GM18519 (cell line): ENCODE results near the gene TEDC2.
"Not testable (repeated sequence)": the region's sequence is repeated elsewhere in the genome, so short reads cannot be mapped to it uniquely, and the experiment has no call there.

Experiments used
- ATAC-seq: cut with Tn5 transposase; IDR thresholded peaks from one replicate; pipeline ENCODE4 v1.9.1; 2021; ENCODE audit warnings: mild to moderate bottlenecking, moderate library complexity; ENCODE audit not compliant: unreplicated experiment, low FRiP score

Gene TEDC2

GRCh38 chr16:2437032-2437790 is 22.7 kb upstream of the TEDC2 start:
- ATAC-seq, result no peak

- ATAC-seq, result no peak
Measured at GRCh38 chr16:2438121-2438520, 21.8 kb upstream of the TEDC2 start.

DNA sequence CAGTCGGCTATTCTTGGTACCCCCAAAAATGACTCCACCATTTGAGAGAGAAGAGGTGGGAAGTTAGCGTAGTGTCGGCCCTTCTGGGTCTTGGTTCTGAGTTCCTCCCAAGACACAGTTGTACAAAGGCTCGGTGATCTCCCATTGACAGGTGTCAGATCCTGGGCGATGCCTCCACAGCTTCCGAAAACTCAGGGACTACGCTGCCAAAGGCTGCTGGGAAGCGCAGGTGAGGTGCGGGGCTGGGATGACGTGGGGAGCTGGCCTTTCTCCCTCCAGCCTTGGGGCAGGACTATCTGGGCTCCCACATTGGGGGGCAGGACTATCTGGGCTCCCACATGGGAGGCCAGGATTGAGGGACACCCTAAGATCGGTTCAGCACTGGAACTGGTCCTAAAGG is 20.3 kb upstream of the TEDC2 start:
- no peak for ATAC-seq

GRCh38 chr16:2441143-2441804 is 18.6 kb upstream of the TEDC2 start:
- not testable (repeated sequence) for ATAC-seq

GRCh38 chr16:2443555-2443954 is 16.4 kb upstream of the TEDC2 start:
- no peak for ATAC-seq

DNA sequence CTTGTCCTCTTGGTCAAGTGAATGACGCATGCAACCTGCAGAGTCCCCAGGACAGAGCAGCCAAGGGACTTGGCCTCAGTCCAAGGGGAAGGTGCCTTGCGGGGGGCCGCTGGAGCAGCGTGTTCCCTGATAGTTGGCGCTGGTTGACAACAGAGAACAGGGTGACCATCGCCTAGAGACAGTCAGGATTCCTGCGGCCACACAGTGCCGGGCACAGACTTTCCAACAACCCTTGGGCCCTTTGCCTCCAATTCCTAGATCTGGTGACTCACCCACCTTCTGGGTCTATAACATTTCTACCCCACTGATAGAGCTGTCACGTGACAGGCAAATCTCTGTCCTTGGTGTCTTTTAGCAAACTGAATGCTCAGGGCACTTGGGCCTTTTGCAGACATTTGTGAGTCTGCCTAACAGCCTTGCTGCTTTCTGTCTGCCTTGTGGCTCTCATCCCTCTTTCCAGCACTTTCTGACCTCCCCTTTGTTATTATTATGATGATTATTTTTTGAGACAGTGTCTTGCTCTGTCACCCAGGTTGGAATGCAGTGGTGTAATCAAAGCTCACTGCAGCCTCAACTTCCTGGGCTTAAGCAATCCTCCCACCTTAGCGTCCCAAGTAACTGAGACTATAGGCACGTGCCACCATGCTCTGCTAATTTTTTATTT is 11.9 kb upstream of the TEDC2 start:
- no peak for ATAC-seq

DNA sequence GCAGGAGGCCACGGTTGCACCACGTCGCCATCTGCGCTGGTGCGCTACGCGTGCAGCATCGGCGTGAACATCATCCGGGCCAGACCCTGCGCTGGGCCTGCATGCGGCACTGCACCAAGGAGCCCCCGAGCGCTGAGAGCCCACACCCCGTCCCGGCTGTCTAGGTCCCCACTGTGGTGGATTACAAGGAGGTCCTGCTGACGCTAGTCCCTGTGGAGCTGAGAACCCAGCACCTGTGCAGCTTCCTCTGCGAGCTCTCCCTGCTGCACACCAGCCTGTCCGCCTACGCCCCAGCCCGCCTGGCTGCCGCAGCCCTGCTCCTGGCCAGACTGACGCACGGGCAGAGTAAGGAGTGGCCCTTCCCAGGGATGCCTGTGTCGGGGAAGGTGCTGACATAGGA is 10.8 kb upstream of the TEDC2 start:
- no peak for ATAC-seq

- no peak for ATAC-seq
Measured at GRCh38 chr16:2450535-2450934, 9.4 kb upstream of the TEDC2 start.

DNA sequence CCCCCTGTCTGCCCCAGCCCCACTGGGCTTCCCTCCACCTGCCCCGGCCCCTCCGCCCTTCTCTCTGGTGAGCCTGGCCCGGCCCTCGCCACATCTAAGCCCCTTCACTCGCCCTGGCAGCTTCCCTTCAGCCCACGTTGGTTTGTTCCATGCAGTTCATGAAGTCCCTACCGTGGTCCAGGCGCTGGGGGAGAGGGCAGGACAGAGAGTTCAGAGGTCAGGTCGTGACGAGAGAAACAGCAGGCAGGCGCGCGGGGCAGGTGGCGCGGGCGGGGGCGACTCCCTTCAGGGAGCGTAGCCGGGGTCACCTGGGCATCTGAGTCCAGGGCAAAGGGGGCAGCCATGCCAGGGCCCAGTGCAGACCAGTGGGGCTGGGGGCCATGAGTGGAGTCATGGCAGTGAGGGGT is 8.9 kb upstream of the TEDC2 start:
- no peak for ATAC-seq

- no peak for ATAC-seq
Measured at GRCh38 chr16:2451851-2452320, 8.0 kb upstream of the TEDC2 start.

DNA sequence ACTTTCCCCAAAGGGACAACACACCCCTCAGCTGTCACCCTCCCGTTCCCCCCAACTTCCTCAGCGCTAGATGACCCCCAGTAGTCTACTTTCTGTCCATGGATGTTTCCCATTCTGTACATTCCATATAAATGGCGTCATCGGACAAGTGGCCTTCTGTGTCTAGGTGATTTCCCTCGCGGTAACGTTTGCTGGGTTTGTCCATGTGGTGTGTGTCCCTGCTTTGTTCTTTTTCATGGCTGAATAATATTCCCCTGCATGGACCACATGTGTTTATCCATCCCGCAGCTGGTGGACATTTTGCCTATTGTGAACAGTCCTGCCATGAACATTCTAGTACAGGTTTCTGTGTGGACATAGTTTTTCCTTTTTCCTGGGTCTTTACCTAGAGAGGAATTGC is 7.3 kb upstream of the TEDC2 start:
- ATAC-seq, result no peak

- ATAC-seq, result no peak
Measured at GRCh38 chr16:2455081-2455845, 4.6 kb upstream of the TEDC2 start.

DNA sequence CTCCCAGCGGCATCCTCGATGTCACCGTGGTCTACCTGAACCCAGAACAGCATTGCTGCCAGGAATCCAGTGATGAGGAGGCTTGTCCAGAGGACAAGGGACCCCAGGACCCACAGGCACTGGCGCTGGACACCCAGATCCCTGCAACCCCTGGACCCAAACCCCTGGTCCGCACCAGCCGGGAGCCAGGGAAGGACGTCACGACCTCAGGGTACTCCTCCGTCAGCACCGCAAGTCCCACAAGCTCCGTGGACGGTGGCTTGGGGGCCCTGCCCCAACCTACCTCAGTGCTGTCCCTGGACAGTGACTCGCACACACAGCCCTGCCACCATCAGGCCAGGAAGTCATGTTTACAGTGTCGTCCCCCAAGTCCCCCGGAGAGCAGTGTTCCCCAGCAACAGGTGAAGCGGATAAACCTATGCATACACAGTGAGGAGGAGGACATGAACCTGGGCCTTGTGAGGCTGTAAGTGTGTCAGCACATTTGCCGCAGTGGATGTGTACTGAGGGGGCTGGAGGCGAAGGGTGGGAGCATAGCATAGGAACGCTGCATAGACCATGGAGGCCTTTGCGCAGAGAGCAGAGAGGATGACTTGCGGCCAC is 3.3 kb upstream of the TEDC2 start:
- no peak for ATAC-seq

DNA sequence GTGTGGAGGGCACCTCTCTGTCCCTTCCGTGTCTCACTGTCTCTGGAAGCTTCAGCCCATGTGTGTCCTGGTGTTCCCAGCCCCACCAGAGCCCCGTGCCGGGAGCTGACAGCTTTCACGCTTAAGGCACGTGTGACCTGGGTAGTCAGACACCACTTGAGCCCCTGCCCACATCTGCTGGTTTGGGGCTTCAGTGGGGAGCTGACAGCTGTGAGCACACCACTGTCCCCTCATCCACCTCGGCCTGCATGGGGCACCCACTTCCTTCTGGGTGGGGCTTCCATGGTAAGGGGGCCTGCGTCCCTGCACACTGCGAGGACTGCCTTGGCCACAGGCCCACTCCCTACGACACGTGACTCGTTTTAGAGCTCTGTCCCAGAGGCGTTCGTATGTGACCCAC is 2.6 kb upstream of the TEDC2 start:
- no peak for ATAC-seq

- no peak for ATAC-seq
Measured at GRCh38 chr16:2457946-2458345, 2.0 kb upstream of the TEDC2 start.

GRCh38 chr16:2458887-2459646 is 842 bp upstream of the TEDC2 start:
- no peak for ATAC-seq

DNA sequence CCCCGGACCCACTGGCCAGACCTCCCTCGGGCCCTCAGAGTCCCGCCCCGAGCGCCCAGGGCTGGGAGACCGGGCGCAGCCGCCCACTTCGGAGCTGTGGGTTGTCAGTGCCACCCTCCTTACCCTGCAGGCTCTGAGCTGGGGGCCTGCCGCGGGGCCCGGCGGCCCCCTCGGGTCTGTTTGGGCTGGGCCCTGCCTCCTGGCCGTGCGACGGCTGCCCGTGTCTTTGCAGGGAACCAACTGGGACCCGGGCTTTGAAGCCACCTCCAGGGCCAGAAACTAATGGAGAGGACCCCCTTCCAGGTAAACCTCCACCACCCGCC is 443 bp downstream of the TEDC2 start:
- no peak for ATAC-seq

GRCh38 chr16:2460916-2461315 is 1.0 kb downstream of the TEDC2 start:
- no peak for ATAC-seq

DNA sequence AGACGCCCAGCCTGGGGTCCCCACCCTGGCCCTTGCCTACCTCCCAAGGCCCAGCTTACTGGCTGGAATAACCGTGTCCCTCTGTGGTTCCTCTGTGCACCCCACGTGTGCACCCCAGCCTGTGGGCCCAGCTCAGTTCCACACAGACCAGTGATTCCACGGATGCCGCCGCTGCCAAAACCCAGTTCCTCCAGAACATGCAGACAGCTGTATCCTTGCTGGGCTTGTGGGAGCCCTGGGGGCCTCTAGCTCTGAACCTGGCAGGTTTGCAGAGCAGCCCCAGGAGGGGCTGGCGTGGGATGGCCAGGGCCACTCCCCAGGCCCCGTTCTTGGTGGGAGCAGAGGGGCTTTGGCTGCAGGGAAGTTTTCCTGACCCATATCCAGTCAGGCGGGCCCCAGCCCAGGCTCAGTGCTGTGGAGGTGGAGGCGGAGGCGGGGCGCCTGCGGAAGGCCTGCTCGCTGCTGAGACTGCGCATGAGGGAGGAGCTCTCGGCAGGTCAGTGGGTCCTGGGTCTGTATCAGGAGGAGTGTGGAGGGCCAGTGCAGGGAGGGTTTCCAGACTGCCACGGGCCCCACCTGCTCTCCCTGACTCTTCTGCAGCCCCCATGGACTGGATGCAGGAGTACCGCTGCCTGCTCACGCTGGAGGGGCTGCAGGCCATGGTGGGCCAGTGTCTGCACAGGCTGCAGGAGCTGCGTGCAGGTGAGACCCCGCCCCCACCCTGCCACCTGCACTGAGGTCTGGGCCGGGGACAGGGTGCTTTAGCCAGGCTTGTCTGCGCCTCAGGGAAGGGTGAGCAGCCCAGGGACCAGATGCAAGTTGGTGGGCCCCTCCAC is 2.3 kb downstream of the TEDC2 start:
- no peak for ATAC-seq
